Fibroblast of skin of right quadriceps (primary cell): Measurements from ENCODE around the gene ZNF718.
"Not testable (repeated sequence)": the region's sequence is repeated elsewhere in the genome, so short reads cannot be mapped to it uniquely, and the experiment has no call there.

Experiments
- DNase-seq: peaks from one replicate; pipeline ENCODE4 v3.0.0-alpha.2; 2013

The ZNF718 gene

DNA sequence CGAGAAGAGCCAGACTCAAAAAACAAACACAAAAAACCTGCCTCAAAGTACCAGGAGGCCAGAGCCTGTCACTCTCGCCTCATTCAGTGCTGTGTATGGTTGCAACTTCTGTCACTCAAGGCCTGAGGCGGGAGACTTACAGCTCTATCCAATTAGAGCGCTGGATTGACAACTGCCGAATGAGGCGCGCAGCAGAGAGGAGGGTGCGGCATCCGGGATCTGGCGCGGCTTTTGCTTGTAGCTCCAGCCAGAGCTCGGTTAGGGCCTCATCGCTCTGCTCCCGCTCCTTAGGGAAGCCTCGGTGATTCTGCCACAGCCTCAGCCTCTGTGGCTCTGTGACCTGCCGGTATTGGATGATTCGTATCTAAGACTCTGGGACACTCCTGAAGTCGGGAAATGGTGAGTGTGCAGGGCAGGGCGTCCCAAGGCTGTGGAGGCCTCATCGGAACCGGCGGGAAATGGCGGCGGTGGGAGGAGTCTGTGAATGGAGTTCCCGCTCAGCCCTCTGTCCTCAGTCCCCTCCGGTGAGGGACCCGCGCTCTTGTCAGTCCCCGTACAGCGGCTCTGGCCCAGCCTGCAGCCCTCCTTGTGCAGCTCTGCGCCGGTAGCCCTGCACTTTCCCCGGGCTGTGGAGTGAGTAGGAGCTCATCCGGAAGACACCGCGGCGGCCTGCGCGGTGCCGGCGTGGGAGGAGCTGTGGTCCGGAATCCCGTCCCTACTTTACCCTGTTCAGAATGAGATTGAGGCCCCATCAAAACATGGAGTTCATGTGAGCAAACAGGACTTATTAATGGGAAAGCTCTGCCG, at the start of gene ZNF718:
Gene ZNF718, plus strand, starts transcription at position 227 of the 807 bp plus-strand sequence. Its CDS starts 170 bp downstream, at position 397.
- DNase-seq: peak; percentile 98

DNA sequence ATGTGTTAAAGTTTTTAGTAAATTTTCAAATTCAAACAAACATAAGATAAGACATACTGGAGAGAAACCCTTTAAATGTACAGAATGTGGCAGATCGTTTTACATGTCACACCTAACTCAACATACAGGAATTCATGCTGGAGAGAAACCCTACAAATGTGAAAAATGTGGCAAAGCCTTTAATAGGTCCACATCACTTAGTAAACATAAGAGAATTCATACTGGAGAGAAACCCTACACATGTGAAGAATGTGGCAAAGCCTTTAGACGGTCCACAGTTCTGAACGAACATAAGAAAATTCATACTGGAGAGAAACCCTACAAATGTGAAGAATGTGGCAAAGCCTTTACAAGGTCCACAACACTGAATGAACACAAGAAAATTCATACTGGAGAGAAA, 38.4 kb upstream of the ZNF718 start:
- DNase-seq: no peak

DNA sequence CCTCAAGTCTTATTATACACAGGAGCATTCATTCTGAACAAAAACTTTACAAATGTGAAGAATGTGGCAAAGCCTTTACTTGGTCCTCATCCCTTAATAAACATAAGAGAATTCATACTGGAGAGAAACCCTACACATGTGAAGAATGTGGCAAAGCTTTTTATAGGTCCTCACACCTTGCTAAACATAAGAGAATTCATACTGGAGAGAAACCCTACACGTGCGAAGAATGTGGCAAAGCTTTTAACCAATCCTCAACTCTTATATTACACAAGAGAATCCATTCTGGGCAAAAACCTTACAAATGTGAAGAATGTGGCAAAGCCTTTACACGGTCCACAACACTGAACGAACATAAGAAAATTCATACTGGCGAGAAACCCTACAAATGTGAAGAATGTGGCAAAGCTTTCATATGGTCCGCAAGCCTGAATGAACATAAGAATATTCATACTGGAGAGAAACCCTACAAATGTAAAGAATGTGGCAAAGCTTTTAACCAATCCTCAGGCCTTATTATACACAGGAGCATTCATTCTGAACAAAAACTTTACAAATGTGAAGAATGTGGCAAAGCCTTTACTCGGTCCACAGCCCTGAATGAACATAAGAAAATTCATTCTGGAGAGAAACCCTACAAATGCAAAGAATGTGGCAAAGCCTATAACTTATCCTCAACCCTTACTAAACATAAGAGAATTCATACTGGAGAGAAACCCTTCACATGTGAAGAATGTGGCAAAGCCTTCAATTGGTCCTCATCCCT, 37.6 kb upstream of the ZNF718 start:
- DNase-seq: not testable (repeated sequence)

DNA sequence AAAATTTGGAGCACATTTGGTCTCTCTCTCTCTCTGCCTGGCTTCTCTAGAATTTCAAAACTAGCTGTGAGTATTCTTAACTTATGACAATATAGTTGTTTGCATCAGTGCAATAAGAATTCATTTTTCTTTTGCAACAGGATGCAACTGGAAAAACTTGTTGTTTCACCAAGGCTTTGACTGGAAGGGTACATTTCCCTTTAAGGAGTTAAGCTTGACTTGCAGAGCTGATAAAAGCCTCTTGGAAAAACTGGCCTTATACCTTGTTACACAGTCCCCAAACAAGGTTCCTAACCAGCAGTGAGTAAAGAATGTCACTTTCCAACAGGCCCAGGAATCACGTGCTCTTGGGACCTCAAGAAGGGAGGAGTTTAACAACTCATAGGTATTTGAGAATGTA, 25.9 kb upstream of the ZNF718 start:
- no peak for DNase-seq

DNA sequence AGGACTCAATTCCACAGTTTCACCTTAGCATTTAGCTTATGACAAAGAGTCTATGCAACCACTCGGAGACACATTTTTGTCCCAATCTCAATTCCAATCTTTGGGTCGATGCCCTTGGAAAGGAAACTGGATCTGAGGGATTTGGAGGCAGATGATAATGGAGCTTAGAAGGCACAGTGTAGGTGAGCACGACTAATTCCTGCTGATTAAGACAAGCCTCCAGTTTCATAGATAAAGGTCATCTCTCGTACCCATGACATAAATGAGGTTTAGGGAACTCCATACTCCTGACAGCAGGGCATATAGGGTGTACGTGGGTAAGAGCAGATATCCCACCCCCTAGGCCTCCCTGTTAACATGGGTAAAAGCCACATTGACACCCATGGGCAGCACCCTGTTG, 24.4 kb upstream of the ZNF718 start:
- no peak for DNase-seq

DNA sequence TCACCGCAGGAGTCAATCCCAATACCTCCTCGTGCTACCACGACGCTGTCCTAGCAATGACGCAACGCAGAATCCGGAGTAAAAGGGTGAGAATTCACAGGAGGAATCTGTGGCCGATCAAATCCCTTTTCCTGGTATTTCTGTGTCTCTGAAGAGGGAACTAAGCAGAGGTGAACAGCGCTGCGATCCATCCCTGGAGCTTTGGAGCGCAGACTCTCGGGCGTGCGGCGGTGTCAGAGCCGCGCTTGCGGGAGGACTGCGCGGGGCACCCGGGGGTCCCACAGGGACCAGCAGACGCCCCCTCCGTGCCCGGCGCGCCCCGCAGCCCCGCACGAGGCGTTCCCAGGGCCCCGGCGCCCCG, 17.2 kb upstream of the ZNF718 start:
- DNase-seq: no peak

DNA sequence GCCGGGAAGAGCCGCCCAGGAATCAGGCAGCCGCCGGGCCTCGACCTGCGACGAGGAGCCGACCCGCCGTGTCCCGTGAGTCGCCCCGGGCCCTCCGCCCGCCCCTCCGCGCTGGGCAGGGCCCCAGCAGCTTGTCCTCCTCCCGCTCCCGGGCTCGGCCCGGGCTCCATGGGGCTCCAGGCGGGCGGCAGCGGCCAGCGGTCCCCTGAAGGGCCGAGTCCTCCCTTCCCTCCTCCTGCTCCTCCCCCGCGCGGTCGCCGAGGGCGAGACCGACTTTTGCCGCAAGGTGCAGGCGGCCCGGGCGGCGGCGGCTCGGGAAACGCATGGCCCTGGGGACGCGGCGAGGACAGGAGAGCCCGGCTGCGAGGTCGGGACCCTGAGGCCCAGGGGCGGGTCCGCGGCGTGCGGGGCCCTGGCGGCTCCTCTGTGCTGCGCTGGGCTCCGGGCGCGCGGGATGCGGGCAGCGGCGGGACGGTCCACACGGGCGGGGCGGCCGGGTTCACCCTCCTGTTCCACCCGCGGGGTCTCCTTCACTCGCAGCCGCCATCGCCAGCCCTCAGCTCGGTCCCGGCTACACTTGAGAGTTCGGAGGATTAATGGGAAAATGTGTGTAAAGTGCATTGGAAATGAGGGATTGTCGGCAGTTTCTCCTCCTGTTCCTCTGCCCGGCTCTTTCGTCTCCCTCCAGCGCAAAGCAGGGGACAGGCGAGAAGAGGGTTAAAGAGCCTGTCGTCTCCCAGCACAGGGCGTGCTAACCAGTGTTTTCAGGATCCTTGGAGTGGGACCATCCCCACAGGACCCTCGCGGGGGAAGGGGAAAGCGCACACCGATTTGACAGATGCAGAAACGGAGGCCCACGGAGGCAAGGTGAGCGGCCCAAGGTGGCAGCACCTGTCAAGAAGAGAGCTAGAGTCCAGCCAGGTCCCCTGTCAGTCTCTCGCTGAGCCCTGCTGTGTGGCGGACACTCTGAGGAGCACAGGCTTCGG, 16.6 kb upstream of the ZNF718 start:
- no peak for DNase-seq

DNA sequence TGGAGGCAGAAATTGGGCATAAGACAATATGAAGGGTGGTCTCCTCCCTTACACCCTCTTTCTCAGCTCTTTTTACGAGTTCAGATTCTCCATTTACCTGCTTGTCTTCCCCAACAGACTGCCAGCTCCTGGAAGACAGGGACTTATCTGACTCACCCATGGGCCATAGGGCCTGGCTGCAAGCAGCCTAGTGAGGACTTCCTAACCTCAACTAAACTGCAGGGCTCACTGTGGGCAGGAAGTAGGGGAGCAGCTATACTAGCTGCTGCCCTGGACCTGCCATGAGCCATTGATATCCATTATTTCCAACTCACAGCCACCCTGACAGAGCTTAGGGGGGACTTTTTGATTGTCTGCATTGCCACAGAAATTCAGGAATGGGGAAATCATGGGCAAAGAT, 11.5 kb upstream of the ZNF718 start:
- no peak for DNase-seq

DNA sequence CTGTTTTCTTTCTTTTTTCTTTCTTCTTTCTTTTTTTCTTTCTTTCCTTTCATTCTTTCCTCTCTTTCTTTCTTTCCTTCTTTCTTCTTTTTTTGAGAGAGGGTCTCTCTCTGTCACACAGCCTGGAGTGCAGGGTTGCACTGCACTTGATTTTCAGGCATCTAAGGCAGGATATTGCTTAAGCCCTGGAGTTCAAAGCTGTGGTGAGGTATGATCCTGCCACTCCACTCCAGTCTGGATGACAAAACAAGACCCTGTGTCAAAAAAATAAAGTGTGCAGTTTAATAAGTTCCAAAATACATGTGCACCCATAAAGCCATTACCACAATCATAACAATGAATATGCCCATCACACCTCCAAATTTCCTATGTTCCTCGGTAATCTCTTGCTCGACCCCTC, 10.6 kb upstream of the ZNF718 start:
- no peak for DNase-seq

DNA sequence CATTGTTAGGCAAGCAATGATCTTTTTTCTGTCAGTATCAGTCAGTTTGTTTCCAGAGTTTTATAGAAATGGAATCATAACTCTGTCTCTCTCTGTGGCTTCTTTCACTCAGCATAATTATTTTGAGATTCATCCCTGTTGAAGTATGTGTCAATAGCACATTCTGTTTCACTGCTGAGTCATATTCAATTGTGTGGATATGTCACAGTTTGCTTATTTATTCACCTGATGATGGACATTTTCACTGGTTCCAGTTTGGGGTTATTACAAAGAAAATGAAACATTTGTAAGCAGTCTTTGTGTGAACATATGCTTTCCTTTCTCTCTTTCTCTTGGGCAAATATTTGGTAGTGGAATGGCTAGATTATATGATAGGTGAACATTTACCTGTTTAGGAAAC, 10.2 kb upstream of the ZNF718 start:
- DNase-seq: no peak

DNA sequence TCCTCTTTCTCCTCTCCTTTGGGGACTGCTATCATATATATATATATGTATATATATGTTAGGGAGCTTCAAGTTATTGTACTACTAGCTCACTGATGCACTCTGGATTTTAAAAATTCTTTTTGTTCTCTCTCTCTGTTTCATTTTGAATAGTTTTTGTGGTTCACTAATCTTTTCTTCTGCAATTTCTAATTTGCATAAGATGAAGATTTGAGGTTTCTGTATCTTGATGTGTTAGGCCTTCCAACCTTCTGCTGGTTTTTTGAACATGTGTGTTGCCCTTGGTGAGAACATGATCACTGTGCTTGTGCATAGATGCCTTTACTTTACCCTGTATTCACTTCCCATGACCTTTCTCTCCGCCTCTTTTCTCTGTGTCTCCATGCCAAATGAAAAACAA, 7.8 kb upstream of the ZNF718 start:
- DNase-seq: no peak

DNA sequence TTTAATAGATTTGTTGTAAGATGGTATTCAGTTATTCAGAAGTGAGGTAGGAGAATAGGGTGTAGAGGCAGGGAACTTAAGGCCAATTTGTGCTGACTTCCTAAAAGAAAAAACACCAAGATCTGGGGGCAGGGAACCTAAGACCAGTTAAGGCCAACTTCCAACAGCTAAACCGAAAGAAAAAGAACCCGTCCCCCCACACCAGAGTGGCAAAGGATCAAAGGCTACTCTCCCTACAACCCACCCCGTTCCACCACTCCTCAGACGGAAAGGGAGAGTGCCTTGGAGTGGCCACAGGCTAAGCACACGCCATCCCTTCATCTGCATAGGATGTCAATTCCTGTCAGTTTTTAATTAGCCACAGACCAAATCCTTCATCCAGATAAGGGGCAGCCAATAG, 3.7 kb upstream of the ZNF718 start:
- DNase-seq: no peak

DNA sequence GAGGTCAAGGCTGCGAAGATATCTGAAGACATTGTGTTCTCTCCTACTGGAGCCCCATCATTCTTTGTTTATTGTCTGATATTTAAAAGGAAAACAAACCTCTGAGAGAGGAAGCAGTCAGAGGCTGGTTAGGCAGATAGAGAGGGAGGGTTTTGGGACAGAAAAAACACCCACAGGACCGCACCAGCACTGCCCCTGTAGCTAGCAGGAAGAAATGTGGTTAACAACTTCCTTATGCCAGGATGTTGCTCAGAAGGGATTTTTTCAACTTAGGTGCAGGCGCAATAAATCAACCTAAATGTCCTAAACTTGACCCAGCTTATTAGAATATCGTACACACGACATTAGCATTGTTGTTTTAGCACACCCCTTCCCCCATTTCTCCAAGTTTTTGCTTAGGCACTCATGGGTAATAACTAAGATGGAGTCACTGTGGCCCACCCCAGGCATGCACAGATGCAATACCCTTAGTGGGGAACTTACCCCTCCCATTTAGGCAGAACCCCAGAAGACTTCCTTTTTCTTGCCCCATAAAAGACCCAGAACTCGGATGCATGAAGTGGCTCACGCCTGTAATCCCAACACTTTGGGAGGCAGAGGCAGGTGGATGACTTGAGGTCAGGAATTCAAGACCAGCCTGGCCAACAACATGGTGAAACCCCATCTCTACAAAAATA, 2.8 kb upstream of the ZNF718 start:
- no peak for DNase-seq

DNA sequence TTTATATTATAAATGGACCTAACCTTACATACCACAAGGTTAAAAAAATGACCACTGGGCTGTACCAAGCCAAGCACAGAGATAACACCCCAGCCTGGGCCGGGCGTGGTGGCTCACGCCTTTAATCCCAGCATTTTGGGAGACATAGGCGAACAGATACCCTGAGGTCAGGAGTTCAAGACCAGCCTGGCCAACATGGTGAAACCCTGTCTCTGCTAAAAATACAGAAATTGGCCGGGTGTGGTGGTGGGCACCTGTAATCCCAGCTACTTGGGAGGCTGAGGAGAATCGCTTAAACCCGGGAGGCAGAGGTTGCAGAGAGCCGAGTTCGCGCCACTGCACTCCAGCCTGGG, 403 bp upstream of the ZNF718 start:
- not testable (repeated sequence) for DNase-seq

DNA sequence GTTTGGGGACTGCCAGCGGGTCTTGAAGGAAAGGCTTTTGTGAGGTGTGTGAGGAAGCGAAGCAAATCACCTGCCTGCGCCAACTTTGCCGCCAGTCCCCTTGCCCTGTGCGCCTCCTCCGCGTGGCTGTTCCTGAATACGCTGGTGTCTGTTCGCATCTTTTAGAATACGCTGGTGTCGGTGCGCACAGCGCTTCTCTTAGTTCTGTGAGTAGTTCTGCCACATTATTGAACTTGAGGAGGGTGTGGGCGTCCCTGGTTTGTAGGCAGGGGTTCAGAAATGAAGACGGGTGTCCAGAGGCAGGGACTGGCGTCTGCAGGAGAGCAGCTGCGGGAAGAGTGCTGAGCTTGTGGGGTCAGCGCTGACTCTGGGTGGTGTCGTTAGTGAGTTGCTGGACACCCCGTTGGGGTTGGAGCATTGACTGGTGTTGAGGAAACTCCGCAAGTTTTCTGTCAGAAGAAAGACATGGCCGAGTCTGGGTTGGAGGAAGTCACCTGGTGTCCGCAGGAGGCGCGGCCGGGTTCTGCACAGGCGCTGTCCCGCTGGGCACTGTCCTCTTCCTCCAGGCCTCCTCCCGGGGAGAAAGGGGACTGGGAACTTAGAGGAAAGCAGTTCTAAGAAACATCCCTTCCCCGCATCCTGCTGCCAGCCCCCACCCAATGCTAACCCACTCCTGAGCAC, 930 bp downstream of the ZNF718 start:
- DNase-seq: no peak

DNA sequence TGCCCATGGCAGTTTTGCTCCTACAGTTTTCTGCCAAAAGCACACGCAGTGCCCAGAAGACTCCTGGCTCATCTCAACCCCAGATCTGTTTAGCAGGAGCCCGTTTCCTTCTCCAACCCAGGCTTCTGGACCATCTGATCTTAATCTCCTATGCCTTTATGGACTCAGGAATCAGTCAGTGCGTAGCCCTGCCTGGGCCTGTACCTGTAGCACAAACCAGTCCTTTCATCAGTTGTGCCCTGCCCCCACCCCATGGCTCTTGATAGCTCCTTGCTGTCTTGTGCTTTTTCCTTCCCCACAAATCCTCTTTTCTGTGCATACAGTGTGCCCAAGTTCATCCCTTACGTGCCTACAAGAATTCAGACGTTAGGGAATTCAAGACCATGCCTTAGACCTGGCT, 1.5 kb downstream of the ZNF718 start:
- no peak for DNase-seq

DNA sequence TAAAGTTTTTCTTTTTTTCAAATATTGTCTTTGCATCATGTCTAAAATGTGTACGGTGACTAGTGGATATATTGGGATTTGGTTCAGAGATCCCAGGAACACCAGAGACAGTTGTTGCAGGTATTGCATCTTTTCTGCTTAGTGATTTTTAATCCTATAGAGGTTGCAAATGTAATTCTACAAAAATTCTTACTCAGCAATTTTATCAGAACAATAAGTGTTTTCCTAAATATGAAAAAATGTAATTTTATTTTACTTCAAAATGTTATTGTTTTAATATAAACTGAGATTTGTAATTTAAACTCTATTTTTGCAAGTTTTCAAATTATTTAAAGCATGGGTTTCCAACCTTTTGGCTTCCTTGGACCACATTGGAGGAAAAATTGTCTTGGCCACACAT, 8.2 kb downstream of the ZNF718 start:
- no peak for DNase-seq

DNA sequence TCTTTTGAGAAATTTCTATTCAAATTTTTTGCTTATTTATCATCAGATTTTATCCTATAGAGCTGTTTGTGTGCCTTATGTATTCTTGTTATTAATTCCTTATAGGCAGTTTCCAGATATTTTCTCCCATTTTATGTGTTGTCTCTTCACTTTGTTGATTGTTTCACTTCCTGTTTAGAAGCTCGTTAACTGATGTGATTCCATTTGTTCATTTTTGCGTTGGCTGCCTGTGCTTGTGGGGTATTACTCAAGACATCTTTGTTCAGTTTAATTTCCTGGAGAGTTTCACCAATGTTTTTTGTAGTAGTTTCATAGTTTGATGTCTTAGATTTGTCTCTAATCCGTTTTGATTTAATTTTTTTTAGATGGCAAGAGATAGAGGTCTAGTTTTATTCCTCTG, 14.6 kb downstream of the ZNF718 start:
- no peak for DNase-seq

DNA sequence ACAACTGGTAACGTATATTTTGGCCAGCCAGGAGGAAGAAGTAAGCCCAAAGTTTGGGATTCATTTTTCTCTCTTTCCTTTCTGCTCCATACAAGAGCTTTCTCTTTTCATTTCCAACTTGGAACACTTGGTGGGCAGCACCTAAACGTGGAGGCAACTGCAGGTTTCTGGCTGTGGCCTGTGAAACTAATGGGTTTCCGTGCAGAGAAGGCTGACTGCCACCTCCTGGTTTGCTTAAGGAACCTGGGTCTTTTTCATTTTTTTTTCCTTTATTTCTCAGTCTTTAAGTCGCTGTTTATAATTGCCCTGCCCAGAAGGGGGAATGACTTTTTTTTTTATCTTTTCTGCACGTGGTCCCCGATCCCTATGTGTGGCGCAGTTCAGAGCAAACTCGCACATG, 15.4 kb downstream of the ZNF718 start:
- no peak for DNase-seq

DNA sequence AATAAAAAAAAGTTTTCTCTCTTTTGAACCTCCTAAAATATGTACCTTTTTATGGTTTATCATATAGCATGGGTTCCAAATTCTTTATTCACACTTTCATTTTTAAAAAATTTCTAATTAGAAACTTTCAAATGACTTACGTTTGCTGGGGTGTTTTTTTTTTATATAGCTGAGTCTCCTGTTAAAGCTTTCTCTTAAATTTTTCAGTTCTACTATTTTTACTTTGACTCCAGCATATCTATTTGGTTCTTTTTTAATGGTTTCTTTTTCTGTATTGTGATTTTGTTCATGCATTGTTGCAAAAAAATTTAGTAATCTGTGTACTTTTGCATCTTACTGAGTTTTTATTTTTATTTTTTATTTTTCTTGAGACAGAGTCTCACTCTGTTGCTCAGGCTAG, 22.3 kb downstream of the ZNF718 start:
- DNase-seq: no peak

DNA sequence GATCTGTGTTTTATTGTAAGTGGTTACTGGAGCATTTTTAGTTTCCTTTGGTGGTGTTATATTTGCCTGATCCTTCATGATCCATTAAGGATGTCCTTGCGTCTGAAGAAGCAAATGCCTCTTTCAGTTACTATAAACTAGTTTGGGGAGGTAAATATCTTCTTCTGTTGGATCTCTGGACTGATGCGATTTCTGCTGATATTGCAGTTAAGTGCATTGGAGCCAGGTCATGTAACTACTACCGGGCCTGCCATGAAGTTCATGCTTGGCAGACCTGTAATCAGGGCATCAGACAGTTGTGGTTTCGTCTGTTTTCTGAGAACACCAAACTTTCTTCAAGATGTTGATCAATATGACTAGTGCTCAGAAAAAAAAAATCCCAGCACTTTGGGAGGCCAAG, 22.9 kb downstream of the ZNF718 start:
- no peak for DNase-seq
